NCI-H460 (cell line): Measurements from ENCODE around the gene ITGB3. TPM values are rescaled to one million over a fixed set of nuclear protein-coding genes. Genes with fewer than 3 reads are reported as not detected.
"Not testable (repeated sequence)": the region's sequence is repeated elsewhere in the genome, so short reads cannot be mapped to it uniquely, and the experiment has no call there.

Experiments
- DNase-seq: peaks from one replicate; pipeline ENCODE4 v3.0.0-alpha.2; 2016; ENCODE audit warnings: low read depth; ENCODE audit errors: extremely low read depth
- polyA plus RNA-seq: library from polyadenylated mRNA; depleted of rRNA; stranded (reverse); fragments of >200 nt; gene quantifications from 2 replicates; pipeline ENCODE4 v1.2.3, GENCODE V29; 2014; cell fraction: nucleus; rRNA removed
- total RNA-seq: library from RNA; depleted of rRNA; stranded (reverse); fragments of >200 nt; shearing (Covaris generic); gene quantifications from 2 replicates; pipeline ENCODE4 v1.2.3, GENCODE V29; 2014; rRNA removed

ITGB3 gene
- total RNA-seq: not detected in 2 replicates
- not detected in 2 replicates for polyA plus RNA-seq

DNA sequence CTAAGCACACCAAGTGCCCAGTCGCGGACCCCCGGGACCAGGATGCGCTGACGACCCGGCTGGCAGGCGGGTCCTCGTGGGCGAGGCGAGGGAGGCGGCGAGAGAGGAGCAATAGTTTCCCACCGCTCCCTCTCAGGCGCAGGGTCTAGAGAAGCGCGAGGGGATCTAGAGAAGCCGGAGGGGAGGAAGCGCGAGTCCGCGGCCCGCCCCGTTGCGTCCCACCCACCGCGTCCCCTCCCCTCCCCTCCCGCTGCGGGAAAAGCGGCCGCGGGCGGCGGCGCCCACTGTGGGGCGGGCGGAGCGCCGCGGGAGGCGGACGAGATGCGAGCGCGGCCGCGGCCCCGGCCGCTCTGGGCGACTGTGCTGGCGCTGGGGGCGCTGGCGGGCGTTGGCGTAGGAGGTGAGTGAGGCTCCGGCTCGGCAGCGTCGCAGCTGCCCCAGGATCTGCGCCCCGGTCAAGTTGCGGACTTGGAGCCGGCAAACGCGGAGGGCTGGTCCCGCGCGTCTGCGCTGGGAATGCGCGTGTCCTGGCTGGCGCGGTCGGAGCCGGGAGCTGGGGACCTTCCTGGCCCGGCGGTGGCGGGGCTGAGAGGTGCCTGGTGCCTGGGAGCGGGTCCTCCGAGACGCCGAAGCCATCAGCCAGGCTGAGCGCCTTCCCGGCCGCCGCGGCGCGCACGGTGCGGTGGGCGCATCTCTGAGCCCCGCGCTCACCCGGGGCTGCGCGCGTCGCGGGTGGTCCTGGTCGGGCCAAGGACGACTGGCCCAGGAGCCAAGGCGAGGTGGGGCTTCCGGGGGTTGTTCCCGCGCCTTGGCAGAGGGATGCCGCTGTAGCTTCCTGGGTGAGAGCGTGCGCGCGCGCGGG, at the start of gene ITGB3:
ITGB3 (plus strand) TSS at position 287 of the 862 bp plus-strand sequence; CDS start at position 322, 35 bp downstream.
- DNase-seq: peak; percentile 57

DNA sequence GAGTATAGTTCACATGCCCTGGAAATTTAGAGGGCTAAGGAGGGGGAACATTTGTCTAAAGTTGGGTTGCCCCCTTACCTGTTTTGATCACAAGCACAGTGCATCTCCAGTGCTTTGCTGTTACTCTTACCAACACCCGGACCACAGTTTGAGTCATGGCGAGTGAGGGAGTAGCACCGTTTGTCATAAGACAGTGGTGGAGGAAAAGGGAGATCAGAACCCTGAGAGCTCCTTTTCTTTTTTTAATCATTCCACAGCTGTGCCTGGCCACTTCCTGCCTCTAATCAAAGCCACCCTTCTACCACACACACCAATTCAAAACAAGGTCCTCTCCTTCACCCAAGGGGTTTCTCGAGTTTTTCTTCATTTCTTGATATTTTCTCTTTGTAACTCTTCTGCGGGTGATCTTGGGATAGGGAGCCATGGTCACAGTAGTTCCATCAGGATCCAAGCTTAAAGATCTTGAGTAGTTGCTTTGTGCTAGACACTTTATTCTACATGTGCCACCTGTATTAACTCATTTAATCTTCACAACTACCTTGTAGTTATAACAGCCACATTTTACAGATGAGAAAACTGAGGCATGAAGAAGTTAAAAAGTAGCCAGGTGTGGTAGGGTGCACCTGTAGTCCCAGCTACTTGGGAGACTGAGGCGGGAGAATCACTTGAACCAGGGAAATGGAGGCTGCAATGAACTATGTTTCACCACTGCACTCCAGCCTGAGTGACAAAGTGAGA, 49.5 kb upstream of the ITGB3 start:
- DNase-seq: no peak

DNA sequence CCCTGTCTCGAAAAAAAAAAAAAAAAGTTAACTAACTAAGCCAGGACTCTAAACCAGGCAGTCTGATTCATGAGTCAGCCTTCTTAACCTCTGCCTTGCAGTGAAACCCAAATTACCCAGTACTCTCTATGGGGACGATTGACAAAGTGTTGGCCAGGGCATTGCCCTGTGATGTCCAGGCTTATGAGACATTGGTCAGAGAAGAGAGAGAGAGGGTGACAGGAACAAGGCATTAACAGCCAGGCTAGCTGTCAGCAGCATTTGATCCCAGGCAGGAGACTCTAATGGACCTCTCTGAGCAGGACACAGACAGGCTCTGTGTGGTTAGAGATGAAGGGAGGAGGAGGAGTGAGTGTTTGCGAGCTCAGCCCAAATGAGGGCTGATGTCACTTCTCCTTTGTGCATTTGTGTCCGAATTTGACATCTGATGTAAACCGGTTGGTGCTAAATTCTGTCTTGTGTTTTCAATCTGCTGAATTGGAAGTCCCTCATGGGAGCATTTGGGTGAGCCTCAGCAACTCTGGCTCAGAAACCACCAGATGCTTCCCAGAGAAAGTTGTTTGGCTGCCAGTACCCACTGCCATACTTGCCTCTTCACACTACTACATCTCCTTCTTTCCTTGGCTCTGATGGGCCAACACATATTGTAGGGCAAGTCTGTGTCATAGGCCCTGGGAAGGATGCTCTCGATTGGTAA, 48.8 kb upstream of the ITGB3 start:
- no peak for DNase-seq

DNA sequence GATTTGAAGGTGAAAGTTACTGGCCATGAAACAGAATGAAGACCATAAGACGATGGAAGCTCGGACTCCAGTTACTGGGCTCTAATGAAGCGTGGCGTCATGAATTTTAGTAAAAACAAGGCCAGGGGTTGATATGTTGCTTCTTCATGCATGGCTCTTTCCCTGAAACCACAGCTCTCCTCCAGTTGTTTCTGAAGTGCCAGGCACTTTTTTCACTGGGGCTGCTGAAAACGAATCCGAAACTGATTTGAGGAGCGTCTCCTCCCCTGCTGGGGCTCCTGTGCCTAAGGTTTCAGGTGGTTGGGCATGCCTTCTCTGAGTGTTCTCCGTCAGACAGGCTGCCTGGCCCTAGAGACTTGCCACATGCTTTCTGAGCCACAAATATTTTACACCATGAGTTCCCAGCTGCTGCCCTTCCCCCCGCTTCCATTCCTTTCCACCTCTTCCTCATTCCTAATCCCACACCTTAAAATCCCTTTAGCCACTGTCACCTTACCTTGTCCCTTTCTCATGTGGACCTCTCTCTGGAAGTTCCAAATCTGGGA, 48.1 kb upstream of the ITGB3 start:
- DNase-seq: no peak

DNA sequence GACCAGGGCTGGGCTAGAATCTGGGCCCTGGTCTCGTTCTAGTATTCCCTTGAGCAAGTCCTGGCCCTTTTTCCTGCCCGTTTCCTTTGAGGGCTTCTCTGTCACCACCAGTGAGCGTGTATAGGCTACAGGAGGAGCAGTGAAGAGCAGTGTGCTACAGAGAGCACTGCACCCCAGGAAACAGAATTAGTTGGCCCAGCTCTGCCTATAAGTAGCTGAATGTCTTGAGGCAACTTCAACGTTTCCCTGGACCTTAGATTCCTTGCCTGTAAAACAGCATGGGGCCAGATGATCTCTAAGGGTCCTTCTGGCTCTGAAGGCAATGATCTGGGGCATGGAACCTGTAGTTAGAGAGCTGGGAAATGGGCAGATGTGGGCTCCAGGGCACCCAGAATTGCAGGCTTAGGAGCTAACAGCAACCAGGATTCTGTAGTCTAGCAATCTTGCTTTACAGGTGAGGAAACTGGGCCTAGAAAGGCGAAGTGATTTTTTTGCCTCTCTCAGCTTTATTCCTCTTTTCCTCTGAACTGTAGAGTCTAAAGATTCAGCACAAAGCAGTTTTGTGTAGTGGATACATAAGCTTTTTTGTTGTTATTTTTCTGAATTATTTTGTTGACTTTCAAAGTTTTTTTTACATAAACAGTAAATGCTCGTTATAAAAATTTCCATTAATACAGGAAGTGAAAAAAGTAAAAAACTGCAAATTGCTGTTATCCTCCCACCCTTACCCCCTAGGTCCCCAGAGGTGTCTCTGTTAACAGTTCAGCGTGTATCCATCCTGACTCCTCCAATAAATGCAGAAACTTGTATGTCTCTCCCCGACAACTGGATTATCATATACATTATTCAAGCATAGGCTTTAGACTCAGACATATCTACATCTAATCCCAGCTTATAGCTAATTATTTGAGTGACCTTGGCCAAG, 46.2 kb upstream of the ITGB3 start:
- no peak for DNase-seq

DNA sequence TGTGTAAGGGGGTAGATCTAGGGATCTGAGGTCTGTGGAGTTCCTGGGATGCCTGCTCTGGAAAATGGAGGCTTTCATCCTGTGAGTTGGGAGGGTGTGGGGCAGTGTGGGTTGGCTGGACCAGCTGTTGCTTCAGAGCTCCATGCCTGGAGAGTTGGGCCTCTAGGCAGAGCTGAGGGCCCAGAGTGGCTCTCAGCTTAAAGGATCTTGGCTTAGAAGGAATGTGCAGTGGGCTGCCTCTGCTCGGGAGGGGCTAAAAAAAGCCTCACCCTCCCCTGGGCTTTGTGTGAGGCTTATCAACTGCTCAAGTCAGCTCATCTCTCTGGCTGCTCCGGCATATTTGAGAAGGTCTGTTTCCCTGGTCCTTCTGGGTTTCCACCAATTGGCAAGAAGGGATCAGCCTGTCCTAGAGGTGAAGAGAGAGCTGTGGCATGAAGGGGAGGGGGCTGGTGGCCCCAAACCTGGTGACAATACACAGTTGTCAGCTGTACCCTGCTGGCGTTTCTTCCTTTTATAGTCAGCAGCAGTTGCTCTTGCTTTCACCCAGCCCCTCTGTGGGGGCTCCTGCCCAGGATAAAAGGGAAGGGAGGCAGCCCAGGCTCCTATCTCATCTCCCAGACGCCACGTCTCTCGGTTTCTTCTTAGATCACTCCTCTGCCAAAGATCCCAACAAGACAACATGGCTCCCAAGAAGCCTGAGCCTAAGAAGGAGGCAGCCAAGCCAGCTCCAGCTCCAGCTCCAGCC, 44.7 kb upstream of the ITGB3 start, which contains the start of gene MYL4:
MYL4 (plus strand) TSS at position 605 of the 745 bp plus-strand sequence; CDS start at position 680, 75 bp downstream.
- DNase-seq: no peak

DNA sequence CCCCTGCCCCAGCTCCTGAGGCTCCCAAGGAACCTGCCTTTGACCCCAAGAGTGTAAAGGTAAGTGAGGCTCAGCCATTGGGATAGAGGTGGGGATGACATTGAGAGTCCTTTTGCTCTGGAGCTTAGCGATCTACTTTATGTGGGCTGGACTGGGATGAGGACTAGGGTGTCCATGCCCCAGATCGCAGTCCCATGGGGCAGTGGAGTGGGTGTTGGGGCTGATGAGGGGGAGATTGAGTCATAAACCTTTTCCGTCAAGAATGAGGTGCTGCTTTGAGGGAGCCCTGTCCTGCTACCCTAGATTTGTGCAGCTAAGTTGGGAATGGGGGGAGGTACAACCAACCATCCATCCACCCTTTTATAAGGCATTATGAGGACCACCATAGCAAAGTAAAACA, 44.1 kb upstream of the ITGB3 start:
- DNase-seq: no peak

DNA sequence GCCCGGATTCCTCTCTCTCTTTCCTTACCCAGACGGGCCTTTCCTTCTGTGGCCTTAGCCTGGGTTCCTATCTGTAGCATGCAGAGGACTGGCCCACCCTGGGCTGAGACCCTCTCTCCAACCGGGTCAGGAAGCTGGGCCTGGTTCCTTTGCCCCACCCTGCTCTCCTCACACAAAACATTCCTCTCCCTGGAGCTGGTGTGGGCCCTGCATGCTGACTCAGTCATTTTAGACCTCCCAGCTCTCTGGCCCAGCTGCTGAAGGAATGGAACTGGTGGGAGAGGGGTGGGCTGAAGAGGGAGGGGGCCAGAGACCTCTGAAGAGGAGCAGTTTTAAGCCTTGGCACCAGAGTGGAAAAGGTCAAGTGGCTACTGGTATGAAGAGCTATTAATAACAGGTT, 43.5 kb upstream of the ITGB3 start:
- no peak for DNase-seq

DNA sequence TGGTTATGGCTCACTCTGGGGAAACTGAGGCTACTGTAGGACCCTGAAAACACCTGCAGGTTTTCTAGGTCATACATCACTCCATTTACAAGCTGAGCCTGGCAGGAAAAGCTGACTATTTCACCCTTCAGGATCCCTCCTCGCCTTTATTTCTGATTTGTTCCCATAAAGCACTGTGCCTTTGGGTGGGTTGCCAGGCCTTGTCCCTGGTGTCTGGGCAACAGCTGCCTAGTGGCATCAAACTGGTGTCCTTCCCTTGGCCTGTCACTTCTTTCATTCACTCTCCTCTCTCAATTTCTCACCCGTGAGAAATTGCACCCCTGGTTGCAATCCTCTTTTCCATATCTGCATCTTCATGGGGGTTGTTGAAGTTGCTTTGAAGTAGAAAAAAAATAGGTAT, 42.8 kb upstream of the ITGB3 start:
- no peak for DNase-seq

DNA sequence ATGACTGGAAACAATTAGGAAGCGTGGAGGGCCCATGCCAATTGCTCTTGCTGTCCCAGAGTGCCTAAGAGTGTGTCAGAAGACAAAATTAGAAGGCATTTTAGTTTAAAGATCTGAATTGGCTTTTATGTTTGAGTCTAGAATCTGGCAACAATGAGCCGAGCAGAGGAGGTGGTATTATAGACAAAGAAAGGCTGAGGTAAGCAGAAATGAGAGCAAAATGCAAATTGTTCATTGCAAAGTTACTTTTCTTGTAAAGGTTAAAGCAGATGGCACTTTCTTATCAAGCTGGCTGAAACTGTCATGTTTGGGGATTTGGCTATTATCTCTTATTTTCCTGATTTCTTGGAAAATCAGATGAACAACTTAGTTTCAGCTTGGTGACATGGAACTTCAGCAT, 41.2 kb upstream of the ITGB3 start:
- DNase-seq: no peak

DNA sequence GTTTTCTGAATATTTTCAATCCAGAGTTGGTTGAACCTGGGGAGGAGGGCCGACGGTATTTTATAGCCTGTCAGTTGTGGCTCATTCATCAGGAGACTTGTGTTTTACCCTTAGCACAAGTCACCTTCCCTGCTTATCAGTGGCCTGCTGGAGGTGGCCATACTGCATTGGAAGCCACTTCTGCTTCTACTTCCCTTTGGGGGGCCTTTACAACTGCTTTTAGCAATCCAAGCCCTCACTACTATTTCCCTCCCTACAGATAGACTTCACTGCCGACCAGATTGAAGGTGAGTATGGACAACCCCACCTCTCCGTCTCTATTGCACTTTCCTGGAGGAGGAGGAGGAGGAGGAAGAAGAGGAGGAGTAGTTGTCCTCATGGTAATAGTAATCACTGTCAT, 40.1 kb upstream of the ITGB3 start:
- DNase-seq: no peak

DNA sequence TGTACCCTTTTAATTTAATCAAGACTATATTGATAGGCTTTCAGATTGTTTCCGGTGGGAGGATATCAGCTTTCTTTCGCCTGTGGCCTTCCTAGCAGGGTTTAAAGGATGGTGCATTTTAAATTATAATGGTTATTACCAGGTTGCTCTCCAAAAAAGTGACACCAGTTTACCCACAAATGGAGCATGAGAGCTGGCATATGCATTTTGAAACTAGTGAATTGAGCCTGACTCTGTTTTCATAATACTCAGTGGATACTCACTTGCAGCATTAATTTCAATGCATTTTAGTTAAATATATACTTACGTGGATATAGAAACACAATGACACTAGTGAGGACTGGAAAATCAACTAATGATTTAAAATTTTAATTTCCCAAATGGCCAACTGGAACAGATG, 38.7 kb upstream of the ITGB3 start:
- DNase-seq: no peak

DNA sequence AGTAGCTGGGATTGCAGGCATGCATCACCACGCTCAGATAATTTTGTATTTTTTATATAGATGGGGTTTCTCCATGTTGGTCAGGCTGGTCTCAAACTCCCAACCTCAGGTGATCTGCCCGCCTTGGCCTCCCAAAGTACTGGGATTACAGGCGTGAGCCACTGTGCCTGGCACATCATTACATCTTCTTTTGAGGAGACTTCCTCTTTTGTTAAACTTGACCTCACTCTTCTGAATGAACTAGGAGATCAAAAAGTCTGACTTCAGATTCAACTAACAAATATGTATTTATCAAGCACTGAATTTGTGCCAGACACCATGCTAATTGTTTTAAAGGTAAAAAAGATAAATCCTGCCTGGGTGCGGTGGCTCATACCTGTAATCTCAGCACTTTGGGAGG, 36.8 kb upstream of the ITGB3 start:
- DNase-seq: not testable (repeated sequence)

DNA sequence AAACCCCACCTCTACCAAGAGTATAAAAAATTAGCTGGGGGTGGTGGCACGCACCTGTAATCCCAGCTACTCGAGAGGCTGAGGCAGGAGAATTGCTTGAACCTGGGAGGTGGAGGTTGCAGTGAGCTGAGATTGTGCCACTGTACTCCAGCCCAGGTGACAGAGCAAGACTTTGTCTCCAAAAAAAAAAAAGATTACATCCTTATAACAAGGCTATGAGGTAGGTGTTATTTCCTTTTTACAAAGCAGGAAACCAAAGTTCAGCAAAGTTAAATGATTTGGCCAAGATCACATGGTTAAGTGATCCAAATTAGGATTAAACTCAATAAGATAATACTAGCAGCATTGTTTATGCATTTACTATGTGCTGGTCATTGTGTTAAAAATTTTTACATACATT, 36.3 kb upstream of the ITGB3 start:
- not testable (repeated sequence) for DNase-seq

DNA sequence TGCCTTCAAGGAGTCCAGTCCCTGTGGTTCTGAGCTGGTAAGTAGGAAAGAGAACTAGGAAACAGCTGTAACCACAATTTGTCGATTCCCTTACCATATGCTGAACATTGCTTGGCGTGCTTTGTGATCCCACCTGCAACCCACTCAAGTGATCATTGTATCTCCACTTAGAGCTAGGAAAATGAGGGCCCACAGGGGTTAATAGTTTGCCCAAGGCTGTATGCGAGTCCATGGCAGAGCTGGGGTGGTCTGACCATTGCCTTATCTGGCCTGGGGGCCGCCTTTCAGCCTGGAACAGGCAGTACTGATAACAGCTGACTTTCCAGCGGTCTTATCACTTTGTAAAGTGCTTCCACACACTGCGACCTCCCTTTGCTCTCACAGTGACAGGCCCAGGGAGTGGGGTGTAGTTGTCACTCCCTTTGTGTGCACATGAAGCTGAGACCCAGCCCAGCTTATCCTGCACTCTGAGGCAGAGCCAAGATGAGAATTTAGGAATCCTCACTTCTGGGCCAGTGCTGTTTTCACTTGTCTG, 34.7 kb upstream of the ITGB3 start:
- no peak for DNase-seq

DNA sequence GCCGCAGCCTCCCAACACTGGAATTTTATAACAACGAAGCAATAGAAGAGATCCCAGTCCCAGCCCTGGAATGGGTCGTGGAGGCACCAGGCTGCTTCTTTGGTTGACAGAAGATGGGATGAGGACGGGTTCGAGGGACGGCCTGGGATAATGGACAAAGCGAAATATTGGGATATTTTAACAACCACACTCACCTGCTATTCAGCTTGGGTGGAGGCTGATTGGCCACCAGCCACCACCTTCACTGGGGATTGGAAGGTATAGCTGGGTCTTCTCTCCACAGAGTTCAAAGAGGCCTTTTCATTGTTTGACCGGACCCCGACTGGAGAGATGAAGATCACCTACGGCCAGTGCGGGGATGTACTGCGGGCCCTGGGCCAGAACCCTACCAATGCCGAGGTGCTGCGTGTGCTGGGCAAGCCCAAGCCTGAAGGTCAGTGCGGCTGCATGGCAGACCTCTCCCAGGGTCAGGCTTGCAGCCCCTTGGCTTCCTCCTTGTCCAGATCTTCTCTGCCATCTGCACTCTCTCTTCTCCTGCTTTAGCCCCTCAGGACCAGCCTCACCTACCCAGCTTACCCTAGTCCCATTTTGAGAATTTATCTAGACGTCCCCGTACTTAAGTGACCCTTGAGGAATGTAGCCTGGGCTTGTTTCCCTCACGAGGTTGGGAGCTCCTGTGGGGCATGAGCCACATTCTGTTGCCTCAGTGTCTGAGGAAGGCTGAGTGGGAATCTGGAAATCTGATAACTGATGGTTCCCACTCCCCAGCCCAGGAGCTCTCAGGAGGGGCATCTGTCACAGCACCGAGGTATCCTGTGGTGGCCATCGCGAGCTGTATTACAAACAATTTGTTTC, 33.8 kb upstream of the ITGB3 start:
- no peak for DNase-seq

DNA sequence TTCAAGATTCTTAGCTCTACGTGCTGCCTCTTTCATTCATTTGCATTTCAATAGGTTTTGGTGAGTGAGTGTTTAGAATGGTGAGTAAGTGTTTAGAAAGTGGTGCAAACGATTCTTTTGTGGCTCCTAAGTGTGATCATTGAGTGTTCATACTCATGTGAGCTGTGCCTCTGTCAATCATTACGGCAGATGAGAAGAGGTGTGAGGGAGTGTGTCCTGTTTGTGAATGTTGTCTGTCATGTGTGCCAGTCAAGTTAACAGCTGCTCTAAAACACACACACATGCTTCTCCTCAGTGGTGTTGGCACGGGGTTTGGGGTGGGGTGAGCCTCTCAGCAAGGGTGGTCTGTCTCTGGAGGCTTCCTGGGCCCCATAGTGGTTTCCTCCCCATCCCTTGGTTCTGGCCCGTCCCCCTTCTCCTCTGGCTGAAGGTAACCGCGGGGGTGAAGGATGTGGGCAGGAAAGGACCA, 33.1 kb upstream of the ITGB3 start:
- DNase-seq: no peak

DNA sequence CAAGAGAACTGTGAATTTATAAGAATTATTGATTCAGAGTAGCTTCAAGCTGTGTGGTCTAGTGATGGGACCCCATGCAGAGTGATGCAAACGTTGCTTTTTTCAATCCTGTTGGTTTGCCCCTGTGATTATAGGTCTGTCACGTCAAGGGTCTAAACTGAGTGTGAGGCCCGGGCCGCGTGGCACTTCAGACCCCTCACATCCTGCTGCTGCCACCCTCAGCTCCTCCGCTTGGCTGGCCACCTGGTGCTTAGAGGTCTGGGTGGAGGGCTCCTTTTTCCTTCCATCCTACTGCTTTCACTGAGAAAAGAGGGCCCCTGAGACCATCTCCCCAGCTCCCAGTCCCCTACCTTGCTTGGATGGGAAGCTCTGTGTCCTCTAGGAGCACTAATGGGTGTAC, 32.5 kb upstream of the ITGB3 start:
- no peak for DNase-seq
